Activated T-cell treated with anti-CD3 and anti-CD28 coated beads, Interleukin-2, amount 50 U/mL, for 24 hours (primary cell): ENCODE data around the gene CDKN2B.

Source experiments
- DNase-seq: peaks from one replicate; pipeline ENCODE4 v3.0.0-alpha.2; 2020
- H3K27ac Mint-ChIP-seq: 2 replicates; pipeline ENCODE4 v1.8.0; 2020; ENCODE audit warnings: mild to moderate bottlenecking, mixed read lengths
- H3K27me3 Mint-ChIP-seq: 2 replicates; pipeline ENCODE4 v1.8.0; 2020; ENCODE audit warnings: mixed read lengths
- H3K36me3 Mint-ChIP-seq: 2 replicates; pipeline ENCODE4 v1.8.0; 2020; ENCODE audit warnings: low read depth, mixed read lengths
- H3K4me1 Mint-ChIP-seq: 2 replicates; pipeline ENCODE4 v1.8.0; 2020; ENCODE audit warnings: low read depth, mixed read lengths
- H3K4me3 Mint-ChIP-seq: 2 replicates; pipeline ENCODE4 v1.8.0; 2020; ENCODE audit warnings: mild to moderate bottlenecking, moderate library complexity, mixed read lengths
- H3K9me3 Mint-ChIP-seq: 2 replicates; pipeline ENCODE4 v1.8.0; 2020; ENCODE audit warnings: mixed read lengths

Gene CDKN2B

DNA sequence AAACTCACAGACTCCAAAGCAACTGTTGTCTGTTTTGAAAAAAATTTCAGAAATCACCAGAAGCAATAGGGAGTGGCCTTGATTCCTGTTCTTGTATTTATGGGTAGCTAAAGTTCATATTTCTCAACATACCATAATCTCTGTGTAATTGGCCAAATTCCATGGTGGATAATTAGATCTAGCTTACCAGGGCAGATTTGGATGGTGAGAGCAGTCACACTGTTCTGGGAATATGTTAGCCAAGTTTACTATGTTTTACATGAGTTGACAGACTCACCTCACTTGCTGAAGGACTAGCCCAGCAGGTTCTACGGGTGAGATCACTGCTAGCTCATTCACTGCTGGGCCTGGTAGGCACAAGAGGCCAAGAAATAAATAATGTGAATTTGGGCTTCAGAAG is 32.7 kb upstream of the CDKN2B start:
- Mint-ChIP-seq H3K4me3 (no peak overlapping the region), H3K36me3 (no peaks in the 10 kb centered on the region), H3K27me3 (peaks cover 30% of the 10 kb centered on the region), H3K9me3 (no peaks in the 10 kb centered on the region), H3K27ac (no peak overlapping the region), H3K4me1 (peaks cover 18% of the 10 kb centered on the region)
- DNase-seq = no peak

DNA sequence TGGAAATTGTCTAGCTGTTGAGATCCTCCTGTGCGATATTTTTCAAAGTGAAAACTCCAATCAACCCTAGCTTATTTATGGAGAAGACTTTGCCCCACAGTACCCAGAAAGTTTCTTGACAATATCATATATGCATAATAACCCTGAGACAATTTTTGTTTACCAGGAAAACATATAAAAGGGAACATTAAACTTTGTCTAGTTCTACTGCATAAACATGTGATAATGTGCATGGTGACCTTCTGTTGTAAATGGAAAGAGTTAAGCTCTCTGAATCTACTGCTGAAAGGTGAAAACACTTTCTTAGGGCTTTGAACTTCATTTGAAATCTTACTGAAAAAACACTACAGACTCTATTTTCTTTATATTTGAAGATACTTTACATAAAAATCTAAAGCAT is 32.2 kb upstream of the CDKN2B start:
- Mint-ChIP-seq H3K4me3 (no peak overlapping the region), H3K27me3 (peaks cover 30% of the 10 kb centered on the region), H3K36me3 (no peaks in the 10 kb centered on the region), H3K27ac (no peak overlapping the region), H3K4me1 (peaks cover 17% of the 10 kb centered on the region), H3K9me3 (no peaks in the 10 kb centered on the region)
- DNase-seq = no peak

DNA sequence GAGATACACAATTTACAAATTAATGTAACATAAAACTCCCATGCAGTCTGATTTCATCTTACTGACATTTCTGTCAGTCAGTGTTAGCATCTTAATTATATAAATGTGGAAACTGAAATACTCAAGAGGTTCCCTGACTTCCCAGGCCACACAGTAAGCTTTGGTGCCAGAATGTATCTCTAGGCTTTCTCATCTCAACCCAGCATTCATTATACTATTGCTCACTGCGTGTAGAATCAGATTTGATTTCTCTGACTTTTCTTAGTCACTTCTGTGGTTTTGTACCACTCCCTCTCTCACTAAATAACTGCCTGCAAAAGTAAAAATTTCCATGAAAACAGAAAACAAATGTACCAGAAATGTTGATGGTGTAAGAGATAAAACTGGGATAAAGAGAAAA is 31.7 kb upstream of the CDKN2B start:
- Mint-ChIP-seq H3K4me1 (peaks cover 16% of the 10 kb centered on the region), H3K9me3 (no peaks in the 10 kb centered on the region), H3K4me3 (no peak overlapping the region), H3K27ac (no peak overlapping the region), H3K27me3 (peaks cover 30% of the 10 kb centered on the region), H3K36me3 (no peaks in the 10 kb centered on the region)
- no peak for DNase-seq

DNA sequence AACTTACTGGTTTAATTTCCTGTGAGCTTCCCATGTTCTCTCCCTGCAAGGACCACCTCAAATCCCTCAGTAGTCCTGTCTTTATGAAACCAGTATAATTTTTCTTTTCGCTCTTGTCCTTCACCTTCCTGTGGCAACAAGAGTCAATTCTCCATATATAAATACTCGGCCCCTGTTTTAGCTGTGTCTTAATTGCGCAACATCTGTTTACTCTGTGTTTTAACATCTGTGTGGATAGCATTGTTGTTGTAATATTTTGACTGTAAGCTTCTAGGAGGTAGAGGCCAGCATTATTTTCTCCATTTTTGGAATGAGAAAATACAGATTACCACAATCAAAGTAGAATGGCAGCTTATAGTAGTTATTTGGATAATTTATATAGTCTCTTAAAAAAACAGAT is 30.2 kb upstream of the CDKN2B start:
- Mint-ChIP-seq H3K4me1 (peaks cover 15% of the 10 kb centered on the region), H3K9me3 (no peaks in the 10 kb centered on the region), H3K27me3 (peaks cover 27% of the 10 kb centered on the region), H3K4me3 (no peak overlapping the region), H3K36me3 (no peaks in the 10 kb centered on the region), H3K27ac (no peak overlapping the region)
- DNase-seq = no peak

DNA sequence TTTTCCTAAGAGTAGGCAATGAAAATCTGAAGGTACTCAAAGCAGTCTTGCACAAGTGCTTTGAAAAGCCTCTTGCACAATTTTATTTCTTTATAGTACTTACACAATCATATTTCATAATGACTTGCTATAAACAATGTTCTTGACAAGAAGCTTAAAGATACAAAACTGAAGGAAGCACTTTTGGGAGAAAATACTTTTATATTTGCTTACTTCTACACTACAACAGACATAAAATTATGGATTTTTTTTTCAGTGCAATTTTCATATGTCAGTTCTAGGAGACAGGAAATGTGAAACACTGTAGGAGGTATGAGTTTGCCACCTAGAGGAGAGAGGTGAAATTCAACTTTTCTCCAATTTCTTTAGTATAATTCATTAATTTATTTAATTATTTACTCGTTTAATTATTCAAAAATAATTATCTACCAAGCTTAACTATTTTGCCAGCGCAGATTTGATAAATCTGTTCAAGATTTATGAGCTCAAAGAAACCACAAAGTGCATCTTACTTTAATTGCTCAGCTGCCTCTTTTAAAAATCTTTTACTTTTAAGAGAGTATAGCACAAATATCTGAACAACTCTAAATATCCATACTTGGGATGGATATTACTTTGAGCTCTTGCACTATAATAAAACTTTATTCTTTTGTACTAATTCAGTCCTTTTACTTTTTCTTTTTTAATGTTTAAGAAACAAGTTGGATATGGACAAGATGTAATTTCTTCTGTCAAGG is 29.0 kb upstream of the CDKN2B start:
- DNase-seq = no peak
- Mint-ChIP-seq H3K4me3 (no peak overlapping the region), H3K4me1 (peaks cover 15% of the 10 kb centered on the region), H3K9me3 (no peaks in the 10 kb centered on the region), H3K27me3 (peaks cover 27% of the 10 kb centered on the region), H3K36me3 (no peaks in the 10 kb centered on the region), H3K27ac (no peak overlapping the region)

DNA sequence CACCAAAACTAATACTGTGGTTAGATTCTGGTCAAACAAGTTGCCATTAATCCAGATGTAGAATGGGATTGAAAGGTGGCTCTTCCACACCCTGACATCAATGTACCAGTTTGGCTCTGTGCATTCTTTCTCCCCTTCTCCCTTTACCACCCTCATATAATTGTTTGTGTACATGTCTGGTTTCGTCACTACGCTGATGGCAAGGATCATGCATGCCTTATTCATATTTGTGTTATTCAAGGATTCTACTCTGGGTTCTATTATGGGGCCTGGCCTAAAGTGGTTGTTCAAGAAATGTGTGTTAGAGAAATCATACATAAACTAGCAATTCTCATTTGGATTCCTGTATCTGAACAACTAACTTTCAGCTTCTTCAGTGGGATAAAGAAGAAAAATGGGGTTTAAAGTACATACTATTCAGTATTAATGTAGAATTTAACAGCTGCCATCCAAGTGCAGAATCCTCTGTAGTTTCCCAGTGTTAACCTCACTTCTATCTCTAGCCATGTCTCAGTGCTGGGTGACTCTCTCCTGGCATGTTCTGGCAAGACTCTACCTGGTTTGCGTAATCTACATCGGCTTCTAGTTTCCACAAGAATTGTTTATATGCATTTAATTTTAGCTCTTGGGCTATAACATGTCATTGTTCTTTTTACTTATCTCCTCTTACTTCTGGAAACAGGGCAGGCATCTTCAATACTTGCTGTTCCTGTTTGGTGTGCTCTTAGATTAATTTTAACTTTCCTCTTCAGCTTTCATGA is 27.9 kb upstream of the CDKN2B start:
- Mint-ChIP-seq H3K4me1 (peaks cover 15% of the 10 kb centered on the region), H3K4me3 (no peak overlapping the region), H3K27ac (no peak overlapping the region), H3K36me3 (no peaks in the 10 kb centered on the region), H3K9me3 (no peaks in the 10 kb centered on the region), H3K27me3 (peaks cover 22% of the 10 kb centered on the region)
- no peak for DNase-seq

DNA sequence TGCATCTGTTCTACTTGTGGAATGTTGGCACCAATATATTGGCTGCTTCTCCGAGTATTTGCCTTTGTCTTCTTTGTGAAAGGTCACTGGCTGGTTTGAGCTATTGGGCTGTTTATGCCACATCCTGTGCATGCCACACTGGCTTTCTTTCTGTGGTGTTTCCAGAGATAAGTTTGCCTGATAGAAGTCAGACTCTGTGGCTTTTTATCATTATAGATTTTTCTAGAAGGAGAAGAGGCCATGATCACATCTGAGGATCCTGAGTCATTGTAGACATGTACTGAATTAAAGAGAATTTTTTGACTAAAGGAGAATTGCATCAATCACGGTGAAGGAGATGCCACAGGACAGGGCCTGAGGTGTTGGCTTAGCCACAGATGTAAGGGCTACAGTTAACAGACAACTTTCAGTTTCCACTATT is 26.5 kb upstream of the CDKN2B start:
- no peak overlapping the region for H3K27ac Mint-ChIP-seq
- H3K9me3 Mint-ChIP-seq = no peaks in the 10 kb centered on the region
- H3K4me3 Mint-ChIP-seq = no peak overlapping the region
- peaks cover 8% of the 10 kb centered on the region for H3K4me1 Mint-ChIP-seq
- H3K27me3 Mint-ChIP-seq = peaks cover 16% of the 10 kb centered on the region
- no peak for DNase-seq
- no peaks in the 10 kb centered on the region for H3K36me3 Mint-ChIP-seq

DNA sequence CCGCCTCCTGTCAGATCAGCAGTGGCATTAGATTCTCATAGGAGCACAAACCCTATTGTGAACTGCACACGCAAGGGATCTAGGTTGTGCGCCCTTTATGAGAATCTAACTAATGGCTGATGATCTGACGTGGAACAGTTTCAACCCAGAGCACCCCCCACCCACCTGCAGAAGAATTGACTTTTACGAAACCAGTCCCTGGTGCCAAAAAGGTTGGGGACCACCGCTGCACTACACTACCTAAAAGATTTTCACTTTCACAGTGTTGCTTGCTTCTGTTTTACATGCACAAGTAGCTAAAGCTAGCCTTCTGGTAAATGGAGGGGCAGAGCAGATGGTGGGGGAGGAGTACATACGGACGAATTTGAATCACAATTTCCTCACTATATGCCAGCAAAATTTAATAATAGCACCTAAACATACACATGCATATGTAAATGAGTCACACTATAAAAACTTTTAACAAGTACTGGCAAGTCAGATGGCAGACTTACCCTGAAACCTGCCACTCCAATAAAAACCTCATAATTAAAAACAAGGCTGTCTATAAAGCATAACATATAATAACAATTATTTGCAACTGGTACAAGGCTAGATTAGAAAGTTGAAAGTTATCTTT is 24.0 kb upstream of the CDKN2B start:
- H3K27ac Mint-ChIP-seq = no peak overlapping the region
- no peak overlapping the region for H3K4me3 Mint-ChIP-seq
- peaks cover 6% of the 10 kb centered on the region for H3K4me1 Mint-ChIP-seq
- peaks cover 17% of the 10 kb centered on the region for H3K27me3 Mint-ChIP-seq
- H3K36me3 Mint-ChIP-seq = no peaks in the 10 kb centered on the region
- no peaks in the 10 kb centered on the region for H3K9me3 Mint-ChIP-seq
- no peak for DNase-seq

DNA sequence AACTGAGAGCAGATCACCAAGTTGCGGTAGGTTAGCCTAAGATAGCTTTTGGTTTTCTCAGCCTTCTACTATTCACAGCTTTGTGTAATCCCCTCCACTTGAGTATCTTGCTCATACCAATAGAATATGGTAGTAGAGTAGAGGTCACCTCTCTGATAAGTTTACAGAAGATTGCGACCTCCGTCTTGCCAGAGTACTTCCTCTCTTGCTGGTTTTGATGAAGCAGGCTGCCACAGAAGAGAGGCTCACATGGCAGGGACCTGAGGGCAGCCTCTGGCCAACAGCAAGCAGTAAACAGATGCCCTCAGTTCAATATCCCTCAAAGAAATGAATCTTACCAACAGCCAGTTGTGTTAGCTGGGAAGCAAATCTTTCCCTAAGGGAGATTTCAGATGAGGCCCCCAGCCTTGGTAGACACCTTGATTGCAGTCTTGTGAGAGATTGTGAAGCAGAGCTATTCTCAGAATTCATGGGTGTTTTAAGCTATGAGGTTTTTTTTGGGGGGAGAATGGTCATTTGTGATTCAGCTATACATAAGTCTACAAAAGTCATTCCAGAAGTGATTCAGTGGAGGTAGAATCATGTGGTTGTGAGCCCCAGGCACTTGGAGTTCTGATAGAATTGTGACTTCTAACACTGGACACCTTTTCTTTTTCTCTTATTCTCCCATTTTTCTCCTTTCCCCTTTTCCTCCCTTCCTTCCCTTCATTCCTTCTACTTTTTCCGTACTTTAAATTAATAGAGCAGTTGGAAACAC is 22.7 kb upstream of the CDKN2B start:
- Mint-ChIP-seq H3K4me1 (peaks cover 6% of the 10 kb centered on the region), H3K27ac (no peak overlapping the region), H3K27me3 (peaks cover 17% of the 10 kb centered on the region), H3K36me3 (no peaks in the 10 kb centered on the region), H3K4me3 (no peak overlapping the region), H3K9me3 (no peaks in the 10 kb centered on the region)
- DNase-seq = no peak

DNA sequence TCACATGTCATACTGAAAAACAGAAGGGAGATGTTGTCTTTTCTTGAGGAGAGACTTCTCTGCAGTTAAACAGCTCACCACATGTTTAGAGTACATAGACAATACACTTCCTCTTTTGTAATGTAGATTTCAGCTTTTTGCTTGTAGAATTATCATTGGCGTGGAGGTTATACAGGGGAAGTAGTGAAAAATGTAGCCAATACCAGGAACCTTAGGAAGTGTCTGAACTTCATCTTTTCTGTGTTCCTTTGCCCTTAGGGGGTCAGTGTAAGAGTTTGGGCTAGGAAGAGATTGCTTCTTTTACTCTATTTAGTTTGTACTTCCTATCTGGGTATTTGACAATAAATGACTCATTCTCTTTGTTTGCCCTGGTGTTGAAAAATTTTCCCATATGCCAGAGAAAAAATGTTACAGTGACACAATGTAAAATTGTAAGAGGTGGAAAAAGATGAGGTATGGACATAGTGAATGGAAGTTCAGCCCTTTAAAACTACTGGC is 21.0 kb upstream of the CDKN2B start:
- peaks cover 23% of the 10 kb centered on the region for H3K27me3 Mint-ChIP-seq
- DNase-seq = no peak
- H3K27ac Mint-ChIP-seq = no peak overlapping the region
- H3K4me1 Mint-ChIP-seq = peaks cover 2% of the 10 kb centered on the region
- H3K36me3 Mint-ChIP-seq = no peaks in the 10 kb centered on the region
- no peak overlapping the region for H3K4me3 Mint-ChIP-seq
- H3K9me3 Mint-ChIP-seq = no peaks in the 10 kb centered on the region

DNA sequence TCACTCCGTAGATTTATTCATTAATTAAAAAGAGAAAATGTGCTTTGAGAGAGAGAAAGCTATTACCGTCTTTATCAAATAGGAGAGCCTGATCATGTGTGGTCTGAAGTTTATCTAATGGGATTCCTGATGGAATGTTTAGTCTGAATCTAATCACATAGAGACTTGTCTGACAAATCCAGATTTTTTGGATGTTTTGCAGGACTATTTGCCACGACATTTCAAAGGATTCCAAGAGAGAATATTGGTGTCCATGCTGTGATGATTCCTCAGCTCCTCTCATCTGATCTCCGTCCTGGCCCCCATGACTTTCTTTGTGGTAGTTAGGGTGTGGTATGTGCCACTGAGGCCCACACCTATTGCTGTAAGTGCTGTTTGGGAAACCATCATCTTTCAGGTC is 20.1 kb upstream of the CDKN2B start:
- Mint-ChIP-seq H3K4me1 (peaks cover 2% of the 10 kb centered on the region), H3K27me3 (peaks cover 31% of the 10 kb centered on the region), H3K9me3 (no peaks in the 10 kb centered on the region), H3K36me3 (no peaks in the 10 kb centered on the region), H3K27ac (no peak overlapping the region), H3K4me3 (no peak overlapping the region)
- DNase-seq = no peak

DNA sequence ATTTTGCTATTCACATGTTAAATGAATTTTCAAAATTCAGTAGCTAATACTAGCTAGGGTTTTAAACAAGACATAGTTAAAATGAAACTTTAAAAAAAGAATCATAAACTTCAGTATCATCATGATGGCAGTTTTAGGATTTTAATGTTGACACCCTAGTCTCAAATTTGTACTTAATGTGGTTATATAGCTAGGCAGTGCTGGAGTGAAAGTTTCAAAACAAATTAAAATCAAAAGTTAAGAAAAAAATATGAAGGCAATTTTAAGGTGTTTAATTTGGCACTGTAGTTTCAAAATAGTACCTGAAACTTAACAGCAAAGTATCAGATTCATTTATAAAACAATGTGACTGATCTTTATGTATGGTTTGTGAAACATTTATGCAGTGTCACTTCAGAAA is 19.3 kb upstream of the CDKN2B start:
- Mint-ChIP-seq H3K27me3 (peaks cover 38% of the 10 kb centered on the region), H3K4me1 (peaks cover 2% of the 10 kb centered on the region), H3K4me3 (no peak overlapping the region), H3K36me3 (no peaks in the 10 kb centered on the region), H3K27ac (no peak overlapping the region), H3K9me3 (no peaks in the 10 kb centered on the region)
- no peak for DNase-seq

DNA sequence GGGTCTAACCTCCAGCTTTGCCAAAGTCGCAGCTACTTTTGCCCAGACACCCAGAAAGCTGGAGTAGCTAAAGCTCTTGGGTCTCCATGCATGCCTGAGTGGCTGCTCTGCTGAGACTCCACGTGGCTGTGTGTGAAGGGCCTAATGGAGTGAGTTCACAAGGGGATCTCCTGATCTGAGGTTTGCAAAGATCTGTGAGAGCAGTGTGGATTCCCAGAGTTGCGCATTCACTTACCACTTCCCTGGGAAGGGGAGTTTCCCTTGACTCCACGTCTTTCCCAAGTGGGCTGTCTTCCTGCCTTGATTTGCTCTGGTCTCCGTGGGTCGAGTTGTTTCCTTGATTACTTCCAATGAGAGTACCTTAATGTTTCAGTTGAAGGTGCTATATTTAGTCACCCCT is 17.6 kb upstream of the CDKN2B start:
- H3K27ac Mint-ChIP-seq = no peak overlapping the region
- no peak for DNase-seq
- H3K36me3 Mint-ChIP-seq = no peaks in the 10 kb centered on the region
- no peak overlapping the region for H3K4me3 Mint-ChIP-seq
- peaks cover 2% of the 10 kb centered on the region for H3K4me1 Mint-ChIP-seq
- H3K9me3 Mint-ChIP-seq = peaks cover 3% of the 10 kb centered on the region
- H3K27me3 Mint-ChIP-seq = peaks cover 47% of the 10 kb centered on the region

DNA sequence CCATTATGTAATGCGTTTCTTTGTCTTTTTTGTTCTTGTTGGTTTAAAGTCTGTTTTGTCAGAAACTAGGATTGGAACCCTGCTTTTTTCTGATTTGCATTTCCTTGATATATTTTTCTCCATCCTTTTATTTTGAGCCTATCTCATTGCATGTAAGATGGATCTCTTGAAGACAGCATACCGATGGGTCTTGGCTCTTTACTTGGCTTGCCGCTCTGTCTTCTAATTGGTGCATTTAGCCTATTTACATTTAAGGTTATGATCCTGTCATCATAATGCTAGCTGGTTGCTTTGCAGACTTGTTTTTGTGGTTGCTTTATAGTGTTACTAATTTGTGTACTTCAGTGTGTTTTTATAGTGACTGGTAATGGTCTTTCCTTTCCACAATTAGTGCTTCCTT is 13.3 kb upstream of the CDKN2B start:
- no peaks in the 10 kb centered on the region for H3K36me3 Mint-ChIP-seq
- DNase-seq = no peak
- no peaks in the 10 kb centered on the region for H3K4me1 Mint-ChIP-seq
- no peak overlapping the region for H3K27ac Mint-ChIP-seq
- peaks cover 3% of the 10 kb centered on the region for H3K9me3 Mint-ChIP-seq
- peaks cover 70% of the 10 kb centered on the region for H3K27me3 Mint-ChIP-seq
- no peak overlapping the region for H3K4me3 Mint-ChIP-seq
